ENCODE measurements around the gene KIF16B.
"Not testable (repeated sequence)": the region's sequence is repeated elsewhere in the genome, so short reads cannot be mapped to it uniquely, and the experiment has no call there.

KIF16B gene

DNA sequence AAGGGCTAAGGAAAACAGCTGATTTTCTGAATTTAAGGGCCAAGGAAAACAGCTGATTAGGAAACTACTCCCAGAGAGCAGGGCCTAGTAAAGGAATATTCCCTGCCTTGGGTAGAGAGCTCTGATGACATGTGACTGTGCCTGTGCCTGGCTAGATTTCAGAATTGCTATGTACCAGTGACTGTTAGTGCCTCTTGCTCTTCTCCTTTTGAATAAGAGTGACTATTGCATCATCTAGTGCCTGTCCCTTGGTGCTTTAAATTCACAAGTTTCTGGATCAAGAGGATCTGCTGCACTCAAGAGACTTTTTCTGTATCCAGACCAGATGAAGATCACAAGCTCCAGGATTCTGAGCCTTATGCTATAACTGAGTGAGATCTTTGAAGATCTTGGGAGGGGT lies 332.9 kb downstream of the KIF16B start:
- DNase-seq, result no peak

GRCh38 chr20:16236589-16237241 lies 336.5 kb downstream of the KIF16B start:
- DNase-seq, result no peak

DNA sequence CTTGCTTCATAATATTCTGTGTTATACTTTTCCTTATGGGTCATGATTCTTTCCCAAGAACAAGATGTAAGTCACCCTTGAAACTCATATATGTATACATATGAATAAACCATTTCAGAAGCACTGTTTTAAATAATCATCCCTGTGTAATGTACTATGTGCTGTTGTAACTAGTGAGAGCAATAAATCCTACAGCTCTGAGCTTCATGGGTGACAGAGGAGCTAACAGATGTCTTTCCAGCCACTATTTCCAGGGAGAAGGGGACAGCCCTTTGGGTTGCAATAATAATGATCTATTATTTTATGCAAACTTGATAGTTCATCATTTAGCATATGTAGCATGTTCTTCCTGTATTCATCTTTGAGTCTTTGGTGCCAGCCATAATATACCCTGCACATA lies 342.8 kb downstream of the KIF16B start:
- DNase-seq, result no peak

GRCh38 chr20:16229813-16230212 lies 343.4 kb downstream of the KIF16B start:
- no peak for DNase-seq

DNA sequence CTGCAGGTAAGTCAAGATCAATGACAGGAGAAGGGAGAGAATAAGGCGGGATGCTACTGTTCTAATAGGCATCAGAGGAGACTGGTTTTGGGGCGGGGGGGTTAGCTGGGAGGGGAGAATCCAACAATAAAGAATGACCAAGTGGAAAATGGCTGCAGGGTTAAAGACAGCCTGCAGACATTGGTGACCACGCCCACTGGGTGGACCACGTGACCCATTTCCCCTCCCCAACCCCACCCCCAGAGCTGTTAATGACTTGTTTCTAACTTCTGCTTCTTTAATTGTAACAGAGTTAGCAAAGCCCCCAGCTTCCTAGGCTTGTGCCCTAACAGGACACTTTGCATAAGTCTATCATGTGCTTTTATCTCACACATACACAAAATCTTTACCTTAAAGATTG lies 344.5 kb downstream of the KIF16B start:
- DNase-seq, result no peak

DNA sequence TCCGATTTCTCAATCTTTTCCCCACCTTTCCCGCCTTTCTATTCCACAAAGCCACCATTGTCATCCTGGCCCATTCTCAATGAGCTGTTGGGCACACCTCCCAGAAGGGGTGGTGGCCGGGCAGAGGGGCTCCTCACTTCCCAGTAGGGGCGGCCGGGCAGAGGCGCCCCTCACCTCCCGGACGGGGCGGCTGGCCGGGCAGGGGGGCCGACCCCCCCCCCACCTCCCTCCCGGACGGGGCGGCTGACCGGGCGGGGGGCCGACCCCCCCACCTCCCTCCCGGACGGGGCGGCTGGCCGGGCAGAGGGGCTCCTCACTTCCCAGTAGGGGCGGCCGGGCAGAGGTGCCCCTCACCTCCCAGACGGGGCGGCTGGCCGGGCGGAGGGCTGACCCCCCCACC lies 346.3 kb downstream of the KIF16B start:
- DNase-seq, result not testable (repeated sequence)

GRCh38 chr20:16224836-16225235 lies 348.4 kb downstream of the KIF16B start:
- DNase-seq, result no peak

- DNase-seq, result no peak
Observed at GRCh38 chr20:16222859-16223411, 350.3 kb downstream of the KIF16B start.
